Gastrocnemius medialis (tissue), 4 donors: ENCODE data around the gene ABCC12. TPM values are rescaled to one million over a fixed set of nuclear protein-coding genes. Genes with fewer than 3 reads are reported as not detected.
"Not testable (repeated sequence)": the region's sequence is repeated elsewhere in the genome, so short reads cannot be mapped to it uniquely, and the experiment has no call there.

Source experiments
- ATAC-seq, 2 donors: fragments of 150-250 bp; one replicate each; pipeline ENCODE4 v1.9.1; 2016
- DNase-seq, 2 donors: peaks; one replicate each; pipeline ENCODE4 v3.0.0-alpha.2; 2019
- H3K27ac ChIP-seq, 4 donors: fragments of 200-600 bp; sonication (generic); 1 replicate in 1 of 4; 2 replicates in 3 of 4; pipeline ENCODE4 v1.5.1; 2016 to 2018; ENCODE audit warnings: mild to moderate bottlenecking in 2 of 4, moderate library complexity in 1 of 4
- H3K27me3 ChIP-seq, 3 donors: fragments of 200-600 bp; sonication (generic) in 2 of 3; 1 replicate in 1 of 3; 2 replicates in 2 of 3; pipeline versions ENCODE4 v1.5.1 to v1.6.0; 2016 to 2019; ENCODE audit warnings: mild to moderate bottlenecking in 1 of 3, moderate library complexity in 1 of 3
- H3K36me3 ChIP-seq, 2 donors: fragments of 200-600 bp; sonication (generic) in 1 of 2; one replicate each; pipeline ENCODE4 v1.5.1; 2017 to 2018
- H3K4me1 ChIP-seq, 2 donors: fragments of 200-600 bp; sonication (generic) in 1 of 2; one replicate each; pipeline ENCODE4 v1.5.1; 2016 to 2017; ENCODE audit warnings: mild to moderate bottlenecking in 2 of 2
- H3K4me3 ChIP-seq, 4 donors: fragments of 200-600 bp; sonication (generic) in 3 of 4; 1 replicate in 1 of 4; 2 replicates in 3 of 4; pipeline ENCODE4 v1.5.1; 2016 to 2019; ENCODE audit warnings: mild to moderate bottlenecking in 2 of 4
- H3K9me3 ChIP-seq, 3 donors: fragments of 200-600 bp; sonication (generic) in 2 of 3; 1 replicate in 1 of 3; 2 replicates in 2 of 3; pipeline ENCODE4 v1.5.1; 2016 to 2019
- CTCF ChIP-seq, 5 experiments: fragments of 450-650 bp in 3 of 5; fragments of 200-600 bp in 2 of 5; sonication (generic) in 2 of 5; IDR thresholded peaks in 4 of 5; conservative IDR thresholded peaks in 1 of 5; 1 replicate in 4 of 5; 2 replicates in 1 of 5; pipeline ENCODE4 v1.5.1; 2016 to 2019; ENCODE audit warnings: antibody characterized with exemption in 5 of 5, mild to moderate bottlenecking in 3 of 5, moderate library complexity in 3 of 5
- POLR2A ChIP-seq, 2 donors: fragments of 450-650 bp; IDR thresholded peaks; one replicate each; pipeline ENCODE4 v1.6.1; 2017; ENCODE audit warnings: antibody characterized with exemption in 2 of 2, mild to moderate bottlenecking in 2 of 2, moderate library complexity in 2 of 2
- in situ Hi-C, 4 donors: fragments of 200-750 bp; cut with MboI; loops; one replicate each; pipeline versions ENCODE4 v1.15.0 to v1.8.0; 2017; ENCODE audit warnings: low sequenced_read_pairs in 4 of 4
- intact Hi-C: fragments of 100-400 bp; cut with DNase I; formaldehyde crosslinking; loops from one replicate; pipeline ENCODE4 v1.15.1; 2023; ENCODE audit warnings: low total_unique reads
- total RNA-seq, 4 donors: library from RNA; depleted of rRNA; stranded (reverse); fragments of >200 nt; gene quantifications; one replicate each; pipeline versions ENCODE4 v1.1.0 to v1.2.3, GENCODE V29; 2016

The ABCC12 gene
- total RNA-seq, 4 donors from 2014 or later: 0.15 to 0.40 (median 0.16) TPM; not detected in 1

GRCh38 chr16:48187779-48188178, 32.0 kb upstream of the ABCC12 start:
- Histone ChIP-seq H3K4me3 (no peak overlapping the region), H3K27ac (no peak overlapping the region), H3K27me3 (no peaks in the 10 kb centered on the region), H3K9me3 (no peaks in the 10 kb centered on the region), H3K4me1 (no peaks in the 10 kb centered on the region), H3K36me3 (no peaks in the 10 kb centered on the region)
- no peak for TF ChIP-seq POLR2A (IDR thresholded peaks at IDR 0.05)
- no peak for TF ChIP-seq CTCF (IDR thresholded peaks at IDR 0.05 in 4 of 5, conservative IDR thresholded peaks at IDR 0.05 in 1 of 5)
- DNase-seq: no peak
- intact Hi-C loops: no loop called here
- in situ Hi-C loops: no loop called here
- no peak for ATAC-seq

GRCh38 chr16:48184681-48185080, 28.9 kb upstream of the ABCC12 start:
- H3K9me3 ChIP-seq: no peaks in the 10 kb centered on the region
- in situ Hi-C loops: no loop called here
- ATAC-seq: no peak

GRCh38 chr16:48182979-48183537, 27.3 kb upstream of the ABCC12 start:
- intact Hi-C loops: no loop called here
- H3K27me3 ChIP-seq: no peaks in the 10 kb centered on the region
- H3K4me3 ChIP-seq: no peak overlapping the region
- TF ChIP-seq POLR2A (IDR thresholded peaks at IDR 0.05) (no peak), CTCF (IDR thresholded peaks at IDR 0.05 in 4 of 5, conservative IDR thresholded peaks at IDR 0.05 in 1 of 5) (no peak)
- DNase-seq (no peak), ATAC-seq (no peak)
- no peak overlapping the region for H3K27ac ChIP-seq
- H3K9me3 ChIP-seq: no peaks in the 10 kb centered on the region
- in situ Hi-C loops: no loop called here
- no peaks in the 10 kb centered on the region for H3K36me3 ChIP-seq
- no peaks in the 10 kb centered on the region for H3K4me1 ChIP-seq

More at GRCh38 chr16:48184681-48185080, 28.9 kb upstream of the ABCC12 start:
- H3K27ac ChIP-seq: no peak overlapping the region
- no peaks in the 10 kb centered on the region for H3K4me1 ChIP-seq
- H3K4me3 ChIP-seq: no peak overlapping the region
- TF ChIP-seq POLR2A (IDR thresholded peaks at IDR 0.05) (no peak), CTCF (IDR thresholded peaks at IDR 0.05 in 4 of 5, conservative IDR thresholded peaks at IDR 0.05 in 1 of 5) (no peak)
- intact Hi-C loops: no loop called here
- H3K27me3 ChIP-seq: no peaks in the 10 kb centered on the region
- no peaks in the 10 kb centered on the region for H3K36me3 ChIP-seq
- DNase-seq: no peak

- H3K36me3 ChIP-seq, H3K27ac ChIP-seq, H3K4me3 ChIP-seq, intact Hi-C loops, H3K4me1 ChIP-seq, H3K9me3 ChIP-seq, in situ Hi-C loops, H3K27me3 ChIP-seq, DNase-seq, ATAC-seq: not testable (repeated sequence)
Observed at GRCh38 chr16:48181746-48182520, 26.1 kb upstream of the ABCC12 start.

GRCh38 chr16:48180868-48181480, 25.2 kb upstream of the ABCC12 start:
- H3K4me3 ChIP-seq: no peak overlapping the region

More at GRCh38 chr16:48180868-48181480, 25.2 kb upstream of the ABCC12 start:
- TF ChIP-seq CTCF (IDR thresholded peaks at IDR 0.05 in 4 of 5, conservative IDR thresholded peaks at IDR 0.05 in 1 of 5) (no peak), POLR2A (IDR thresholded peaks at IDR 0.05) (no peak)
- Histone ChIP-seq H3K36me3 (no peaks in the 10 kb centered on the region), H3K27ac (no peak overlapping the region), H3K27me3 (no peaks in the 10 kb centered on the region), H3K4me1 (no peaks in the 10 kb centered on the region), H3K9me3 (no peaks in the 10 kb centered on the region)
- no peak for DNase-seq
- ATAC-seq: no peak
- in situ Hi-C loops: no loop called here
- intact Hi-C loops: no loop called here
